Panc1 (cell line): ENCODE measurements around the gene PHTF2. TPM values are rescaled to one million over a fixed set of nuclear protein-coding genes. Genes with fewer than 3 reads are reported as not detected.

Experiments
- ATAC-seq: fragments of 200-7000 bp; cut with Tn5 transposase; 2 replicates; pipeline ENCODE4 v1.9.1; 2020; ENCODE audit warnings: mild to moderate bottlenecking, moderate library complexity
- BruUV-seq: library from RNA; stranded (reverse); fragments of 400-500 nt; replicated peaks from 2 replicates; lab custom pipeline; 2021; lab: Mats Ljungman, UMichigan
- CTCF ChIA-PET: fragments of 300-600 bp; sonication (Branson Sonifier 250); formaldehyde crosslinking; loops from one replicate; lab custom pipeline; 2022; ENCODE audit warnings: antibody characterized with exemption; lab: Charles Lee
- POLR2A ChIA-PET: fragments of 300-600 bp; sonication (Branson Sonifier 250); formaldehyde crosslinking; loops from one replicate; lab custom pipeline; 2022; ENCODE audit warnings: antibody characterized with exemption; lab: Charles Lee
- DNase-seq: peaks from one replicate; pipeline ENCODE4 v3.0.0-alpha.2; 2010; ENCODE audit warnings: low read depth, low spot score
- H3K27ac ChIP-seq: 2 replicates; pipeline ENCODE4 v1.5.1; 2011; ENCODE audit warnings: mild to moderate bottlenecking, low read length, inconsistent platforms
- H3K27me3 ChIP-seq: fragments of 200-500 bp; sonication (Bioruptor generic); 2 replicates; pipeline ENCODE4 v1.6.0; 2014; ENCODE audit warnings: low read length, inconsistent platforms; ENCODE audit not compliant: control insufficient read depth, insufficient read depth
- H3K36me3 ChIP-seq: fragments of 200-500 bp; sonication (Bioruptor generic); 2 replicates; pipeline ENCODE4 v1.5.1; 2014; ENCODE audit warnings: inconsistent platforms, mild to moderate bottlenecking, low read length, moderate library complexity; ENCODE audit not compliant: control insufficient read depth, insufficient read depth
- H3K4me1 ChIP-seq: 2 replicates; pipeline ENCODE4 v1.5.1; 2011; ENCODE audit warnings: inconsistent platforms, mild to moderate bottlenecking, low read length, moderate library complexity; ENCODE audit not compliant: control insufficient read depth, insufficient read depth
- H3K4me3 ChIP-seq, 2 experiments: 2 replicates each; pipeline ENCODE4 v1.5.1; 2011 to 2012; ENCODE audit warnings: low read depth in 2 of 2, low read length in 2 of 2, mild to moderate bottlenecking in 2 of 2, inconsistent platforms in 1 of 2, moderate library complexity in 1 of 2
- H3K9me3 ChIP-seq: fragments of 200-500 bp; sonication (Bioruptor generic); 2 replicates; pipeline ENCODE4 v1.5.1; 2014; ENCODE audit warnings: low read depth, mild to moderate bottlenecking, inconsistent platforms, low read length, moderate library complexity; ENCODE audit not compliant: control insufficient read depth, insufficient read depth
- CTCF ChIP-seq: fragments of 450-650 bp; IDR thresholded peaks from 2 replicates; pipeline ENCODE4 v1.5.1; 2017; ENCODE audit warnings: mild to moderate bottlenecking
- POLR2AphosphoS5 ChIP-seq: IDR thresholded peaks from 2 replicates; pipeline ENCODE4 v1.6.1; 2012; ENCODE audit warnings: mild to moderate bottlenecking, low read depth, low read length, moderate library complexity
- REST ChIP-seq, 2 experiments: IDR thresholded peaks; 2 replicates each; pipeline ENCODE4 v1.6.1; 2011 to 2012; ENCODE audit warnings: low read depth in 2 of 2, control low read depth in 1 of 2, low read length in 1 of 2, mild to moderate bottlenecking in 1 of 2, moderate library complexity in 1 of 2; ENCODE audit not compliant: insufficient read depth in 1 of 2
- SIN3A ChIP-seq: IDR thresholded peaks from 2 replicates; pipeline ENCODE4 v1.6.1; 2012; ENCODE audit warnings: low read depth, mild to moderate bottlenecking, low read length, moderate library complexity, borderline replicate concordance; ENCODE audit not compliant: insufficient read depth
- in situ Hi-C: cut with HindIII; loops from 2 replicates; pipeline ENCODE4 v1.10.0; 2016; ENCODE audit warnings: low sequenced_read_pairs, low pct_unique_long_range_greater_than_20kb
- intact Hi-C: fragments of 100-400 bp; cut with micrococcal nuclease; formaldehyde crosslinking; loops from one replicate; pipeline ENCODE4 v1.10.0; 2022; ENCODE audit not compliant: unreplicated experiment
- total RNA-seq: library from RNA; stranded (reverse); gene quantifications from one replicate; pipeline ENCODE4 v1.2.1, GENCODE V29; 2021; ENCODE audit not compliant: unreplicated experiment

Gene PHTF2
- total RNA-seq, 1 experiment from 2014 or later: 61.5 TPM

- in situ Hi-C loops: no loop called here
- peak overlapping the region; percentile 98 for H3K27ac ChIP-seq
- BruUV-seq: TSS peak; percentile 94
- peak overlapping the region; percentile 80 to 99 for H3K4me3 ChIP-seq
- peaks cover 26% of the 10 kb centered on the region for H3K4me1 ChIP-seq
- DNase-seq (no peak), ATAC-seq (peak; percentile 51)
- H3K9me3 ChIP-seq: no peaks in the 10 kb centered on the region
- no peaks in the 10 kb centered on the region; the same call in 1 of the 2 replicates for H3K36me3 ChIP-seq
- ChIA-PET POLR2A (no interaction called here), CTCF (no interaction called here)
- H3K27me3 ChIP-seq: no peaks in the 10 kb centered on the region
- intact Hi-C loops: loop anchor here (10.0 kb wide), 1 partner anchor 137 kb away; no protein-coding TSS in a partner anchor
- TF ChIP-seq SIN3A (0 out of 2 replicates have a peak, but pooled peaks have one; percentile 51), POLR2AphosphoS5 (no peak), REST (IDR thresholded peaks at IDR 0.05; ENCODE audit: insufficient read depth in 1 of 2, low read depth in 2 of 2, low read length in 1 of 2) (no peak)
Measured at GRCh38 chr7:77797734-77798393, 709 bp upstream of the PHTF2 start.

GRCh38 chr7:77799078-77799964, 748 bp downstream of the PHTF2 start:
- intact Hi-C loops: loop anchor here (10.0 kb wide), 1 partner anchor 135 kb away; no protein-coding TSS in a partner anchor

More at GRCh38 chr7:77799078-77799964, 748 bp downstream of the PHTF2 start:
- TF ChIP-seq CTCF (no peak; the same call in 1 of the 2 replicates), SIN3A (0 out of 2 replicates have a peak, but pooled peaks have one; percentile 79)
- no peak for DNase-seq
- Histone ChIP-seq H3K27me3 (no peaks in the 10 kb centered on the region), H3K9me3 (no peaks in the 10 kb centered on the region), H3K36me3 (no peaks in the 10 kb centered on the region; the same call in 1 of the 2 replicates), H3K27ac (peak overlapping the region; percentile 87), H3K4me3 (peak overlapping the region; percentile 79 to 99), H3K4me1 (peaks cover 26% of the 10 kb centered on the region)
- CTCF ChIA-PET: no interaction called here
- ATAC-seq: peak; percentile 13; the same call in 1 of the 2 replicates
- BruUV-seq: no TSS peak
- in situ Hi-C loops: no loop called here
- POLR2A ChIA-PET: no interaction called here
